ENCODE data around the gene PPP5C. TPM values are rescaled to one million over a fixed set of nuclear protein-coding genes. Genes with fewer than 3 reads are reported as not detected.

The PPP5C gene
- total and polyA plus RNA-seq, 9 of the 15 experiments (the other 6 are each of a cell fraction or from before 2014, with no cell fraction given) = 1.9 to 166 (median 108) TPM

- TF ChIP-seq PHF8 (IDR thresholded peaks at IDR 0.05; ENCODE audit: borderline replicate concordance, low read length) = no peak
- TF ChIP-seq ZNF280A (IDR thresholded peaks at IDR 0.05; ENCODE audit: low read depth, partially characterized antibody) = no peak
- TF ChIP-seq MAFG (tag; conservative IDR thresholded peaks at IDR 0.05) = no peak
- TF ChIP-seq SAFB2 (IDR thresholded peaks at IDR 0.05; ENCODE audit: borderline replicate concordance, low read depth, low read length, severe bottlenecking) = no peak
- TF ChIP-seq SMC3 (conservative IDR thresholded peaks at IDR 0.05; ENCODE audit: insufficient read depth, low read depth, low read length) = no peak
- no peak for TF ChIP-seq TSHZ1 (CRISPR knock-in tag; IDR thresholded peaks at IDR 0.05)
- no peak for TF ChIP-seq HNRNPH1 (optimal IDR thresholded peaks at IDR 0.05; ENCODE audit: low read depth, low read length)
- TF ChIP-seq ELK1 (CRISPR knock-in tag; IDR thresholded peaks at IDR 0.05) = no peak
Measured at GRCh38 chr19:46364359-46364758, 17.5 kb downstream of the PPP5C start (continued).
